Sigmoid colon (tissue), 7 donors: Measurements from ENCODE around the gene SLIT1. TPM values are rescaled to one million over a fixed set of nuclear protein-coding genes. Genes with fewer than 3 reads are reported as not detected.

Experiments used
- DNase-seq: peaks from one replicate; pipeline ENCODE4 v3.0.0-alpha.2; 2019
- H3K27ac ChIP-seq, 4 donors: fragments of 200-600 bp; sonication (generic); one replicate each; pipeline ENCODE4 v1.5.1; 2016 to 2019; ENCODE audit warnings: mild to moderate bottlenecking in 1 of 4
- H3K27me3 ChIP-seq, 3 donors: fragments of 200-600 bp; sonication (generic); one replicate each; pipeline ENCODE4 v1.5.1; 2019; ENCODE audit warnings: mild to moderate bottlenecking in 1 of 3
- H3K36me3 ChIP-seq, 4 donors: fragments of 200-600 bp; sonication (generic); one replicate each; pipeline ENCODE4 v1.5.1; 2016 to 2019
- H3K4me1 ChIP-seq, 4 donors: fragments of 200-600 bp; sonication (generic); one replicate each; pipeline ENCODE4 v1.5.1; 2017 to 2019
- H3K4me3 ChIP-seq, 4 donors: fragments of 200-600 bp; sonication (generic); one replicate each; pipeline ENCODE4 v1.5.1; 2017 to 2019; ENCODE audit warnings: mild to moderate bottlenecking in 2 of 4, moderate library complexity in 1 of 4
- H3K9me3 ChIP-seq, 4 donors: fragments of 200-600 bp in 3 of 4; sonication (generic) in 3 of 4; one replicate each; pipeline versions ENCODE4 v1.5.1 to v1.6.1; 2013 to 2019
- CTCF ChIP-seq, 4 experiments: fragments of 450-650 bp in 3 of 4; fragments of 200-600 bp in 1 of 4; IDR thresholded peaks; one replicate each; pipeline ENCODE4 v1.5.1; 2016 to 2019; ENCODE audit warnings: antibody characterized with exemption in 4 of 4, mild to moderate bottlenecking in 3 of 4, moderate library complexity in 2 of 4
- EP300 ChIP-seq, 4 donors: sonication (generic); formaldehyde crosslinking; IDR thresholded peaks; one replicate each; pipeline ENCODE4 v1.6.1; 2017; ENCODE audit warnings: antibody characterized with exemption in 4 of 4
- POLR2A ChIP-seq, 2 donors: fragments of 450-650 bp; IDR thresholded peaks; one replicate each; pipeline ENCODE4 v1.6.1; 2016; ENCODE audit warnings: antibody characterized with exemption in 2 of 2, mild to moderate bottlenecking in 2 of 2, moderate library complexity in 2 of 2
- POLR2AphosphoS5 ChIP-seq, 4 donors: sonication (generic); formaldehyde crosslinking; IDR thresholded peaks; one replicate each; pipeline ENCODE4 v1.6.1; 2017; ENCODE audit warnings: antibody characterized with exemption in 4 of 4
- WGBS, 2 donors: extraction: QIAGEN DNeasy Blood & Tissue Kit; methylation state at CpG; one replicate each; pipeline ENCODE4 v1.1.7; 2013; 5-methylcytosine and 5-hydroxymethylcytosine counted together
- intact Hi-C: fragments of 100-400 bp; cut with DNase I; formaldehyde crosslinking; loops from one replicate; pipeline ENCODE4 v1.15.1; 2023
- polyA plus RNA-seq, 3 donors: library from polyadenylated mRNA; stranded (reverse); fragments of 200-250 nt; gene quantifications; one replicate each; pipeline ENCODE4 v1.2.3, GENCODE V29; 2013
- total RNA-seq, 4 donors: library from RNA; depleted of rRNA; stranded (reverse); fragments of >200 nt; gene quantifications; one replicate each; pipeline ENCODE4 v1.1.0, GENCODE V29; 2016
- donor health status: healthy with polysubstance abuse.
- donor health status: Bipolar disorder and iron deficiency.
- donor health status: healthy.

Gene SLIT1
- total and polyA plus RNA-seq, 7 donors = under 0.01 to 1.4 (median 0.58) TPM; not detected in 1

- no peak overlapping the region for H3K27ac ChIP-seq
Measured at GRCh38 chr10:97109547-97109946, 76.2 kb downstream of the SLIT1 start.

GRCh38 chr10:97107551-97107950, 78.2 kb downstream of the SLIT1 start:
- Histone ChIP-seq H3K27me3 (no peaks in the 10 kb centered on the region), H3K4me1 (peaks cover 0 to 11% (median 0%) of the 10 kb centered on the region in 4 donors), H3K36me3 (no peaks in the 10 kb centered on the region), H3K9me3 (no peaks in the 10 kb centered on the region), H3K4me3 (no peak overlapping the region), H3K27ac (no peak overlapping the region)
- intact Hi-C loops = no loop called here
- WGBS, 2 donors = 32 to 60% methylated on average over 5 of the region's 5 CpGs
- DNase-seq = no peak
- no peak for TF ChIP-seq POLR2AphosphoS5 (IDR thresholded peaks at IDR 0.05)
- TF ChIP-seq POLR2A (IDR thresholded peaks at IDR 0.05) = no peak
- no peak for TF ChIP-seq EP300 (IDR thresholded peaks at IDR 0.05)
- no peak for TF ChIP-seq CTCF (IDR thresholded peaks at IDR 0.05)

More at GRCh38 chr10:97109547-97109946, 76.2 kb downstream of the SLIT1 start:
- no peaks in the 10 kb centered on the region for H3K9me3 ChIP-seq
- DNase-seq = no peak
- WGBS, 2 donors = 28 to 34% methylated on average over 6 of the region's 6 CpGs
- H3K4me3 ChIP-seq = no peak overlapping the region
- H3K27me3 ChIP-seq = no peaks in the 10 kb centered on the region
- intact Hi-C loops = no loop called here
- TF ChIP-seq EP300 (IDR thresholded peaks at IDR 0.05) (no peak), CTCF (IDR thresholded peaks at IDR 0.05) (no peak), POLR2AphosphoS5 (IDR thresholded peaks at IDR 0.05) (no peak), POLR2A (IDR thresholded peaks at IDR 0.05) (no peak)
- H3K4me1 ChIP-seq = peaks cover 0 to 11% (median 0%) of the 10 kb centered on the region in 4 donors
- no peaks in the 10 kb centered on the region for H3K36me3 ChIP-seq

GRCh38 chr10:97106207-97106606, 79.6 kb downstream of the SLIT1 start:
- 60 to 71% methylated on average over 6 of the region's 6 CpGs for WGBS, 2 donors

GRCh38 chr10:97105303-97105702, 80.5 kb downstream of the SLIT1 start:
- no peak overlapping the region for H3K4me3 ChIP-seq
- peaks cover 0 to 8% (median 0%) of the 10 kb centered on the region in 4 donors for H3K4me1 ChIP-seq
- WGBS, 2 donors = 76% methylated on average over 7 of the region's 7 CpGs
- TF ChIP-seq POLR2A (IDR thresholded peaks at IDR 0.05) (no peak), EP300 (IDR thresholded peaks at IDR 0.05) (no peak), POLR2AphosphoS5 (IDR thresholded peaks at IDR 0.05) (no peak), CTCF (IDR thresholded peaks at IDR 0.05) (no peak)
- no peak for DNase-seq
- no peaks in the 10 kb centered on the region for H3K9me3 ChIP-seq
- no peaks in the 10 kb centered on the region for H3K27me3 ChIP-seq
- intact Hi-C loops = no loop called here
- H3K36me3 ChIP-seq = no peaks in the 10 kb centered on the region
- no peak overlapping the region for H3K27ac ChIP-seq

More at GRCh38 chr10:97106207-97106606, 79.6 kb downstream of the SLIT1 start:
- Histone ChIP-seq H3K27ac (no peak overlapping the region), H3K4me1 (peaks cover 0 to 11% (median 0%) of the 10 kb centered on the region in 4 donors), H3K36me3 (no peaks in the 10 kb centered on the region), H3K4me3 (no peak overlapping the region), H3K9me3 (no peaks in the 10 kb centered on the region), H3K27me3 (no peaks in the 10 kb centered on the region)
- intact Hi-C loops = no loop called here
- DNase-seq = no peak
- no peak for TF ChIP-seq POLR2A (IDR thresholded peaks at IDR 0.05)
- no peak for TF ChIP-seq CTCF (IDR thresholded peaks at IDR 0.05)
- no peak for TF ChIP-seq EP300 (IDR thresholded peaks at IDR 0.05)
- no peak for TF ChIP-seq POLR2AphosphoS5 (IDR thresholded peaks at IDR 0.05)
